K562 (cell line): ENCODE results near the gene PLXNB3. TPM values are rescaled to one million over a fixed set of nuclear protein-coding genes. Genes with fewer than 3 reads are reported as not detected.
A peak's percentile ranks its signal among the peaks of the same experiment; 100 is the strongest.
"Not testable (repeated sequence)": the region's sequence is repeated elsewhere in the genome, so short reads cannot be mapped to it uniquely, and the experiment has no call there.

Experiments used
- ATAC-seq: fragments of 200-7000 bp; cut with Tn5 transposase; 3 replicates; pipeline ENCODE4 v1.9.1; 2020; ENCODE audit warnings: moderate library complexity
- BruUV-seq: library from RNA; stranded (reverse); fragments of 400-500 nt; replicated peaks from 2 replicates; lab custom pipeline; 2021; lab: Mats Ljungman, UMichigan
- CTCF ChIA-PET: fragments of 300-600 bp; formaldehyde crosslinking; extraction: SDS; loops from one replicate; lab custom pipeline; 2021; ENCODE audit warnings: low intra/inter-chr PET ratio; lab: Yijun Ruan, JAX
- POLR2A ChIA-PET: fragments of 300-600, 350-650 bp; sonication (Branson Sonifier 250); formaldehyde crosslinking; extraction: SDS; loops from one replicate; lab custom pipeline; 2021; ENCODE audit warnings: antibody characterized with exemption, inconsistent platforms; lab: Yijun Ruan, JAX
- DNase-seq, 4 experiments: peaks; one replicate each; pipeline versions ENCODE4 v3.0.0 to v3.0.0-alpha.2; 2011 to 2018; ENCODE audit warnings: low spot score in 3 of 4, mixed read lengths in 3 of 4; ENCODE audit errors: extremely low read depth in 1 of 4
- FAIRE-seq: peaks from 2 replicates; lab custom pipeline; 2011; peaks lifted over from hg19 to GRCh38; lab: Jason Lieb, UNC
- H2AFZ ChIP-seq: 2 replicates; pipeline ENCODE4 v1.6.0; 2011; ENCODE audit warnings: low read depth, low read length, control low read depth, inconsistent platforms
- H3K27ac ChIP-seq: fragments of 200-600 bp; 3 replicates; pipeline ENCODE4 v1.8.0; 2011; ENCODE audit warnings: low read depth, mild to moderate bottlenecking, control low read depth, inconsistent platforms, low read length, moderate library complexity, mixed read lengths; ENCODE audit errors: extremely low read depth
- H3K27me3 ChIP-seq, 2 experiments: fragments of 300-600 bp in 1 of 2; 2 replicates in 1 of 2; 3 replicates in 1 of 2; pipeline versions ENCODE4 v1.6.0 to v1.8.0; 2011; ENCODE audit warnings: inconsistent platforms in 2 of 2, low read length in 2 of 2, mild to moderate bottlenecking in 1 of 2, mixed read lengths in 1 of 2, moderate library complexity in 1 of 2; ENCODE audit not compliant: control insufficient read depth in 2 of 2, insufficient read depth in 2 of 2
- H3K36me3 ChIP-seq: fragments of 300-600 bp; 3 replicates; pipeline ENCODE4 v1.8.0; 2011; ENCODE audit warnings: mild to moderate bottlenecking, low read length, inconsistent platforms; ENCODE audit not compliant: control insufficient read depth, insufficient read depth
- H3K4me1 ChIP-seq, 2 experiments: fragments of 200-600 bp in 1 of 2; replicated peaks in 1 of 2; 2 replicates in 1 of 2; 3 replicates in 1 of 2; pipeline versions ENCODE4 v1.5.1 to v1.8.0; 2011; ENCODE audit warnings: inconsistent platforms in 2 of 2, low read length in 2 of 2, mild to moderate bottlenecking in 1 of 2, mixed read lengths in 1 of 2, moderate library complexity in 1 of 2; ENCODE audit not compliant: control insufficient read depth in 2 of 2, insufficient read depth in 2 of 2
- H3K4me2 ChIP-seq: 2 replicates; pipeline ENCODE4 v1.6.1; 2011; ENCODE audit warnings: low read length, control low read depth, inconsistent platforms, mixed read lengths; ENCODE audit not compliant: insufficient read depth
- H3K4me3 ChIP-seq: fragments of 200-600 bp; sonication (generic), shearing (Covaris generic); 2 replicates; pipeline ENCODE4 v1.5.1; 2016; ENCODE audit warnings: control low read depth, inconsistent platforms
- H3K79me2 ChIP-seq: fragments of 200-600 bp; 3 replicates; pipeline ENCODE4 v1.8.0; 2011; ENCODE audit warnings: low read length, inconsistent platforms; ENCODE audit not compliant: control insufficient read depth, insufficient read depth
- H3K9ac ChIP-seq, 2 experiments: 2 replicates each; pipeline versions ENCODE4 v1.6.0 to v1.6.1; 2011; ENCODE audit warnings: low read depth in 2 of 2, low read length in 2 of 2, control low read depth in 1 of 2, inconsistent platforms in 1 of 2, mild to moderate bottlenecking in 1 of 2, mixed read lengths in 1 of 2; ENCODE audit not compliant: insufficient read depth in 1 of 2
- H3K9me1 ChIP-seq: one replicate; pipeline ENCODE4 v1.6.0; 2011; ENCODE audit warnings: inconsistent platforms, mild to moderate bottlenecking, low read length, moderate library complexity; ENCODE audit not compliant: control insufficient read depth, insufficient read depth
- H3K9me3 ChIP-seq: replicated peaks from 2 replicates; pipeline ENCODE4 v1.5.1; 2011; ENCODE audit warnings: low read depth, low read length, inconsistent platforms; ENCODE audit not compliant: control insufficient read depth, insufficient read depth
- H4K20me1 ChIP-seq: replicated peaks from 2 replicates; pipeline ENCODE4 v1.6.1; 2011; ENCODE audit warnings: low read length, inconsistent platforms, mixed read lengths; ENCODE audit not compliant: control insufficient read depth, insufficient read depth
- CUX1 ChIP-seq: fragments of 200-800 bp; sonication (Bioruptor generic); IDR thresholded peaks from 2 replicates; pipeline ENCODE4 v1.6.1; 2016; ENCODE audit warnings: missing genetic modification characterization, missing compliant biosample characterization
- SIRT6 ChIP-seq: IDR thresholded peaks from one replicate; pipeline ENCODE4 v1.6.1; 2012; ENCODE audit warnings: low read depth, mild to moderate bottlenecking, control low read depth, inconsistent platforms, low read length, moderate library complexity
- ZBTB2 ChIP-seq: fragments of 450-650 bp; IDR thresholded peaks from 2 replicates; pipeline ENCODE4 v1.6.1; 2016; ENCODE audit warnings: antibody characterized with exemption
- WGBS: fragments of 100-300 bp; shearing (Covaris generic); methylation state at CpG from one replicate; pipeline ENCODE4 v1.1.6; 2016; ENCODE audit warnings: low coverage, mixed read lengths; ENCODE audit not compliant: insufficient coverage; ENCODE audit errors: missing lambda C conversion rate; 5-methylcytosine and 5-hydroxymethylcytosine counted together
- in situ Hi-C: fragments of 300-500 bp; cut with MboI; formaldehyde crosslinking; loops from 4 replicates; pipeline ENCODE4 v1.15.0; 2018; ENCODE audit warnings: inconsistent platforms, mixed read lengths
- intact Hi-C: fragments of 100-400 bp; cut with micrococcal nuclease; formaldehyde crosslinking; loops from 2 replicates; pipeline ENCODE4 v1.14.2; 2022
- polyA plus RNA-seq, 8 experiments: library from polyadenylated mRNA; depleted of rRNA in 4 of 8; stranded (reverse) in 5 of 8; unstranded in 3 of 8; fragments of >200 nt; fragmentation: Nextera tagmentation in 2 of 8; fragmentation: Illumina TruSeq in 1 of 8; extraction: Ambion mirVana in 2 of 8; extraction: Trizol in 1 of 8; gene quantifications; 2 replicates each; pipeline versions ENCODE4 v1.2.1 to v1.2.3, GENCODE V29; 2011 to 2014; ENCODE audit warnings: inconsistent platforms in 1 of 8, missing spikeins in 1 of 8
- total RNA-seq, 7 experiments: library from RNA; depleted of rRNA in 6 of 7; stranded (reverse); fragments of >200 nt in 6 of 7; fragmentation: Illumina TruSeq in 2 of 7; extraction: Trizol in 2 of 7; gene quantifications; 2 replicates each; pipeline versions ENCODE4 v1.2.1 to v1.2.3, GENCODE V29; 2011 to 2021; ENCODE audit warnings: low replicate concordance in 1 of 7

PLXNB3 gene
- total and polyA plus RNA-seq, 9 of the 15 experiments (the other 6 are each of a cell fraction or from before 2014, with no cell fraction given): 0.22 to 2.0 (median 1.4) TPM; not detected in 2

- H3K9ac ChIP-seq, H2AFZ ChIP-seq, H3K27me3 ChIP-seq, H3K27ac ChIP-seq, H3K79me2 ChIP-seq, intact Hi-C loops, BruUV-seq, H3K9me3 ChIP-seq, FAIRE-seq, in situ Hi-C loops, H3K4me3 ChIP-seq, DNase-seq, H3K36me3 ChIP-seq, H3K4me2 ChIP-seq, H3K9me1 ChIP-seq, CTCF ChIA-PET, H4K20me1 ChIP-seq, ATAC-seq: not testable (repeated sequence)
- POLR2A ChIA-PET: interaction anchor here (0.6 kb wide), 2 partner anchors 13 to 174 kb away, joined by 3 to 4 read pairs; no protein-coding TSS in a partner anchor
- WGBS: 74% methylated on average over 7 of the region's 12 CpGs
- H3K4me1 ChIP-seq: peaks cover 0 to 48% of the 10 kb centered on the region in 2 experiments; a peak in 3 of 5 replicates
These were observed 19.0 kb upstream of the PLXNB3 start for GRCh38 chrX:153745067-153745433.

- Histone ChIP-seq H3K79me2 (no peaks in the 10 kb centered on the region), H3K27me3 (no peaks in the 10 kb centered on the region), H3K9me1 (no peaks in the 10 kb centered on the region), H3K4me1 (peaks cover 0 to 35% of the 10 kb centered on the region in 2 experiments; a peak in 3 of 5 replicates), H3K4me3 (no peak overlapping the region), H3K4me2 (no peak overlapping the region), H2AFZ (no peak overlapping the region), H3K9me3 (no peaks in the 10 kb centered on the region), H3K36me3 (no peaks in the 10 kb centered on the region), H4K20me1 (no peaks in the 10 kb centered on the region), H3K27ac (no peak overlapping the region), H3K9ac (no peak overlapping the region)
- ChIA-PET POLR2A (no interaction called here), CTCF (no interaction called here)
- no TSS peak for BruUV-seq
- in situ Hi-C loops: no loop called here
- no peak for ATAC-seq
- no peak for DNase-seq
- intact Hi-C loops: no loop called here
- FAIRE-seq: no peak
- WGBS: 58% methylated on average over 2 of the region's 3 CpGs
- TF ChIP-seq SIRT6: no peak
- peak; percentile 100 for TF ChIP-seq CUX1
- TF ChIP-seq ZBTB2: 0 out of 2 replicates have a peak, but pooled peaks have one; percentile 56
These were observed 17.7 kb upstream of the PLXNB3 start for GRCh38 chrX:153746359-153746758.
